Adipocyte (in vitro differentiated cells): Measurements from ENCODE around the gene SLC46A3.
"Not testable (repeated sequence)": the region's sequence is repeated elsewhere in the genome, so short reads cannot be mapped to it uniquely, and the experiment has no call there.

Experiments used
- DNase-seq: peaks from one replicate; pipeline ENCODE4 v3.0.0-alpha.2; 2015; ENCODE audit warnings: low read depth
- H3K27me3 ChIP-seq: replicated peaks from 2 replicates; pipeline ENCODE4 v1.7.0; 2013; ENCODE audit warnings: mild to moderate bottlenecking, low read length, moderate library complexity; ENCODE audit not compliant: control insufficient read depth, insufficient read depth
- H3K36me3 ChIP-seq: 2 replicates; pipeline ENCODE4 v1.7.0; 2013; ENCODE audit warnings: low read length, mild to moderate bottlenecking, moderate library complexity; ENCODE audit not compliant: control insufficient read depth, insufficient read depth, severe bottlenecking
- H3K4me1 ChIP-seq: 2 replicates; pipeline ENCODE4 v1.7.0; 2013; ENCODE audit warnings: mild to moderate bottlenecking, low read length, moderate library complexity; ENCODE audit not compliant: control insufficient read depth, insufficient read depth
- H3K4me3 ChIP-seq: 2 replicates; pipeline ENCODE4 v1.7.0; 2013; ENCODE audit warnings: mild to moderate bottlenecking, low read length, moderate library complexity
- H3K9ac ChIP-seq: 2 replicates; pipeline ENCODE4 v1.7.0; 2013; ENCODE audit warnings: mild to moderate bottlenecking, low read length, moderate library complexity
- H3K9me3 ChIP-seq: 2 replicates; pipeline ENCODE4 v1.7.0; 2013; ENCODE audit warnings: mild to moderate bottlenecking, low read length, moderate library complexity; ENCODE audit not compliant: control insufficient read depth

SLC46A3 gene

GRCh38 chr13:28747851-28748250, 29.1 kb upstream of the SLC46A3 start:
- Histone ChIP-seq H3K9ac (no peak overlapping the region), H3K9me3 (no peaks in the 10 kb centered on the region), H3K36me3 (no peaks in the 10 kb centered on the region), H3K4me3 (no peak overlapping the region), H3K27me3 (no peaks in the 10 kb centered on the region), H3K4me1 (peaks cover 12% of the 10 kb centered on the region)
- DNase-seq = no peak

- Histone ChIP-seq H3K36me3 (no peaks in the 10 kb centered on the region), H3K27me3 (no peaks in the 10 kb centered on the region), H3K9me3 (no peaks in the 10 kb centered on the region), H3K9ac (no peak overlapping the region), H3K4me3 (no peak overlapping the region), H3K4me1 (peaks cover 9% of the 10 kb centered on the region)
- DNase-seq = no peak
Observed at GRCh38 chr13:28746287-28746612, 27.5 kb upstream of the SLC46A3 start.

- Histone ChIP-seq H3K27me3 (no peaks in the 10 kb centered on the region), H3K9me3 (no peaks in the 10 kb centered on the region), H3K9ac (no peak overlapping the region), H3K36me3 (no peaks in the 10 kb centered on the region), H3K4me3 (no peak overlapping the region), H3K4me1 (peaks cover 2% of the 10 kb centered on the region)
- no peak for DNase-seq
Observed at GRCh38 chr13:28744656-28745055, 25.9 kb upstream of the SLC46A3 start.

GRCh38 chr13:28744091-28744536, 25.3 kb upstream of the SLC46A3 start:
- Histone ChIP-seq H3K9ac (no peak overlapping the region), H3K36me3 (no peaks in the 10 kb centered on the region), H3K9me3 (no peaks in the 10 kb centered on the region), H3K27me3 (no peaks in the 10 kb centered on the region), H3K4me3 (no peak overlapping the region), H3K4me1 (peaks cover 2% of the 10 kb centered on the region)
- DNase-seq = peak; percentile 53

GRCh38 chr13:28743499-28744083, 24.8 kb upstream of the SLC46A3 start:
- Histone ChIP-seq H3K36me3 (no peaks in the 10 kb centered on the region), H3K9me3 (no peaks in the 10 kb centered on the region), H3K9ac (no peak overlapping the region), H3K4me3 (no peak overlapping the region), H3K27me3 (peaks cover 4% of the 10 kb centered on the region), H3K4me1 (peaks cover 2% of the 10 kb centered on the region)
- no peak for DNase-seq

- Histone ChIP-seq H3K27me3 (peaks cover 4% of the 10 kb centered on the region), H3K9ac (no peak overlapping the region), H3K36me3 (no peaks in the 10 kb centered on the region), H3K9me3 (no peaks in the 10 kb centered on the region), H3K4me1 (no peaks in the 10 kb centered on the region), H3K4me3 (no peak overlapping the region)
- no peak for DNase-seq
Observed at GRCh38 chr13:28743020-28743419, 24.2 kb upstream of the SLC46A3 start.

GRCh38 chr13:28742445-28742844, 23.7 kb upstream of the SLC46A3 start:
- not testable (repeated sequence) for H3K4me1 ChIP-seq, H3K27me3 ChIP-seq, H3K9me3 ChIP-seq, H3K36me3 ChIP-seq, DNase-seq, H3K4me3 ChIP-seq, H3K9ac ChIP-seq

GRCh38 chr13:28741084-28741491, 22.3 kb upstream of the SLC46A3 start:
- Histone ChIP-seq H3K27me3 (peaks cover 4% of the 10 kb centered on the region), H3K9me3 (no peaks in the 10 kb centered on the region), H3K4me3 (no peak overlapping the region), H3K9ac (no peak overlapping the region), H3K36me3 (no peaks in the 10 kb centered on the region), H3K4me1 (no peaks in the 10 kb centered on the region)
- no peak for DNase-seq

- H3K9ac ChIP-seq = no peak overlapping the region
- no peak overlapping the region for H3K4me3 ChIP-seq
- no peaks in the 10 kb centered on the region for H3K9me3 ChIP-seq
- DNase-seq = no peak
- H3K27me3 ChIP-seq = peaks cover 4% of the 10 kb centered on the region
- H3K4me1 ChIP-seq = no peaks in the 10 kb centered on the region
- no peaks in the 10 kb centered on the region for H3K36me3 ChIP-seq
Observed at GRCh38 chr13:28739376-28739775, 20.6 kb upstream of the SLC46A3 start.

- no peak overlapping the region for H3K9ac ChIP-seq
- H3K4me1 ChIP-seq = no peaks in the 10 kb centered on the region
- DNase-seq = no peak
- H3K9me3 ChIP-seq = no peaks in the 10 kb centered on the region
- peaks cover 4% of the 10 kb centered on the region for H3K27me3 ChIP-seq
- no peaks in the 10 kb centered on the region for H3K36me3 ChIP-seq
- H3K4me3 ChIP-seq = no peak overlapping the region
Observed at GRCh38 chr13:28735481-28736029, 16.8 kb upstream of the SLC46A3 start.

GRCh38 chr13:28734906-28735305, 16.1 kb upstream of the SLC46A3 start:
- no peak overlapping the region for H3K9ac ChIP-seq
- H3K27me3 ChIP-seq = peaks cover 4% of the 10 kb centered on the region
- H3K4me3 ChIP-seq = no peak overlapping the region
- no peak for DNase-seq
- H3K36me3 ChIP-seq = no peaks in the 10 kb centered on the region
- H3K9me3 ChIP-seq = no peaks in the 10 kb centered on the region
- H3K4me1 ChIP-seq = no peaks in the 10 kb centered on the region

GRCh38 chr13:28730762-28731161, 12.0 kb upstream of the SLC46A3 start:
- Histone ChIP-seq H3K9me3 (no peaks in the 10 kb centered on the region), H3K4me1 (no peaks in the 10 kb centered on the region), H3K9ac (no peak overlapping the region), H3K27me3 (no peaks in the 10 kb centered on the region), H3K36me3 (no peaks in the 10 kb centered on the region), H3K4me3 (no peak overlapping the region)
- DNase-seq = no peak
